Smooth muscle cell (in vitro differentiated cells): ENCODE data around the gene KATNAL1. TPM values are rescaled to one million over a fixed set of nuclear protein-coding genes. Genes with fewer than 3 reads are reported as not detected.
"Not testable (repeated sequence)": the region's sequence is repeated elsewhere in the genome, so short reads cannot be mapped to it uniquely, and the experiment has no call there.

Experiments
- DNase-seq: peaks from one replicate; lab custom pipeline; 2025; ENCODE audit not compliant: unreplicated experiment; lab: John Stamatoyannopoulos, UW
- H2AFZ ChIP-seq: fragments of 200-600 bp; sonication (generic); 2 replicates; pipeline ENCODE4 v1.6.0; 2016; ENCODE audit warnings: antibody characterized with exemption, low read depth, mild to moderate bottlenecking
- H3F3A ChIP-seq: fragments of 200-600 bp; sonication (generic); 2 replicates; pipeline ENCODE4 v1.6.0; 2017; ENCODE audit warnings: antibody characterized with exemption, low read depth
- H3K27ac ChIP-seq: fragments of 200-600 bp; sonication (generic); 2 replicates; pipeline ENCODE4 v1.5.1; 2016; ENCODE audit warnings: low read depth, mild to moderate bottlenecking
- H3K27me3 ChIP-seq: fragments of 200-600 bp; sonication (generic); 2 replicates; pipeline ENCODE4 v1.6.1; 2016; ENCODE audit warnings: low read depth, mild to moderate bottlenecking
- H3K36me3 ChIP-seq: fragments of 200-600 bp; sonication (generic); 2 replicates; pipeline ENCODE4 v1.5.1; 2016; ENCODE audit warnings: low read depth
- H3K4me1 ChIP-seq: fragments of 200-600 bp; sonication (generic); 2 replicates; pipeline ENCODE4 v1.5.1; 2016; ENCODE audit warnings: low read depth
- H3K4me2 ChIP-seq: fragments of 200-600 bp; sonication (generic); 2 replicates; pipeline ENCODE4 v1.6.0; 2016; ENCODE audit warnings: mild to moderate bottlenecking
- H3K4me3 ChIP-seq: fragments of 200-600 bp; sonication (generic); 2 replicates; pipeline ENCODE4 v1.5.1; 2016; ENCODE audit warnings: mild to moderate bottlenecking
- H3K79me2 ChIP-seq: fragments of 200-600 bp; sonication (generic); 2 replicates; pipeline ENCODE4 v1.6.0; 2016; ENCODE audit warnings: low read depth, mild to moderate bottlenecking
- H3K9ac ChIP-seq: fragments of 200-600 bp; sonication (generic); 2 replicates; pipeline ENCODE4 v1.6.0; 2016; ENCODE audit warnings: low read depth
- H3K9me3 ChIP-seq: fragments of 200-600 bp; sonication (generic); replicated peaks from 2 replicates; pipeline ENCODE4 v1.5.1; 2016; ENCODE audit warnings: low read depth
- H4K20me1 ChIP-seq: fragments of 200-600 bp; sonication (generic); 2 replicates; pipeline ENCODE4 v1.6.0; 2016; ENCODE audit warnings: low read depth
- CTCF ChIP-seq: fragments of 200-600 bp; sonication (generic); IDR thresholded peaks from 2 replicates; pipeline ENCODE4 v1.5.1; 2017; ENCODE audit warnings: borderline replicate concordance, mild to moderate bottlenecking, antibody characterized with exemption; ENCODE audit not compliant: insufficient read depth, poor library complexity, severe bottlenecking
- WGBS: methylation state at CpG from one replicate; pipeline ENCODE4 v1.1.7; 2016; ENCODE audit warnings: low lambda C conversion rate; 5-methylcytosine and 5-hydroxymethylcytosine counted together
- polyA plus RNA-seq: library from polyadenylated mRNA; unstranded; fragments of >200 nt; fragmentation: Nextera tagmentation; extraction: Ambion mirVana; gene quantifications from 2 replicates; pipeline ENCODE4 v1.2.1, GENCODE V29; 2016
- total RNA-seq: library from RNA; depleted of rRNA; stranded (reverse); fragments of >200 nt; gene quantifications from 2 replicates; pipeline ENCODE4 v1.2.3, GENCODE V29; 2014

Gene KATNAL1
- total and polyA plus RNA-seq, 2 experiments from 2014 or later, result 12.4 to 35.1 TPM

DNA sequence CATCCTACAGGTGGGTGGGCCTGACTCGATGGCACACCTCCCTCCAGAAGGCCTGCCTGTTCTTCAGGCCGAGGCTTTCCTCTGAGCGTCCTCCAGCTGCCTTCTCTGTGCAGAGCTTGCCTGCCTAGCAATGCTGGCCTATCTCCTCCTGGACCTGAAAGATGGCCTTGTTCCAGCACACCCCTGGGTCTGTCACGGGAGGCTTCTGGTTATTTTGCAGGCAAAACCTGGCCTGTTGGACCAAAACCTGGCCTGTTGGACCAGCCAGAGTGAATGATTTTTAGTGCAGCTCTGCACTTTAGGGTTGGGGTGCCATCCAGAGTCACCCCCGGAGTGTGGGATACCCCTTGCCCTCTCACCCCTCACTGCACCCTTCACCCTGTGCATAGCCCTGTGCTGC, 128.4 kb downstream of the KATNAL1 start:
- Histone ChIP-seq H3K79me2 (no peaks in the 10 kb centered on the region), H3K36me3 (no peaks in the 10 kb centered on the region), H3K4me3 (no peak overlapping the region), H4K20me1 (no peaks in the 10 kb centered on the region), H3K9ac (no peak overlapping the region), H3K4me1 (no peaks in the 10 kb centered on the region), H3K27ac (no peak overlapping the region), H2AFZ (no peak overlapping the region), H3F3A (peaks cover 3% of the 10 kb centered on the region), H3K9me3 (no peaks in the 10 kb centered on the region), H3K27me3 (no peaks in the 10 kb centered on the region), H3K4me2 (no peak overlapping the region)
- no peak for DNase-seq
- no peak for TF ChIP-seq CTCF
- 93% methylated on average over 5 of the region's 5 CpGs for WGBS

GRCh38 chr13:30175166-30175565, 132.2 kb downstream of the KATNAL1 start:
- WGBS, result 99% methylated on average over 5 of the region's 5 CpGs
- Histone ChIP-seq H3K27me3 (no peaks in the 10 kb centered on the region), H3K4me1 (no peaks in the 10 kb centered on the region), H4K20me1 (no peaks in the 10 kb centered on the region), H3K36me3 (no peaks in the 10 kb centered on the region), H3K9me3 (no peaks in the 10 kb centered on the region), H3K9ac (no peak overlapping the region), H2AFZ (no peak overlapping the region), H3F3A (peaks cover 12% of the 10 kb centered on the region), H3K4me2 (no peak overlapping the region), H3K4me3 (no peak overlapping the region), H3K79me2 (no peaks in the 10 kb centered on the region), H3K27ac (no peak overlapping the region)
- no peak for DNase-seq
- no peak for TF ChIP-seq CTCF

DNA sequence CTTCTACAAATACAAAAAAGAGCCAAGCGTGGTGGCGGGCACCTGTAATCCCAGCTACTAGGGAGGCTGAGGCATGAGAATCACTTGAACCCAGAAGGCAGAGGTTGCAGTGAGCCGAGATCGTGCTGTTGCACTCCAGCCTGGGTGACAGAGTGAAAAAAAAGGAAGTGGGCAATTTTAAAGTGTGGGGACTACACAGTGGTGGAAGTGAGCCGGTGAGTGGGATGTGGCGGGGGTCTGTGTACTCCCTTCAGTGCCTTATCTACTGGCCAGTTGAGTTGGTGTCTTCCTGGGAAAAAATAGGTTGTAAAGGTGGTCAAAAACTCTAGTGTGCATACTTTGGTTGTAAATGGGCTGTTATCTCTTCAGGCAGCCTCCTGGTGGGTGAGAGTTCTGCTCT, 133.1 kb downstream of the KATNAL1 start:
- 77% methylated on average over 6 of the region's 6 CpGs for WGBS
- not testable (repeated sequence) for H3K79me2 ChIP-seq, H3K27ac ChIP-seq, H2AFZ ChIP-seq, H3K9me3 ChIP-seq, H3K36me3 ChIP-seq, H3K9ac ChIP-seq, H3K27me3 ChIP-seq, DNase-seq, H3K4me1 ChIP-seq, H3K4me2 ChIP-seq, H4K20me1 ChIP-seq, H3K4me3 ChIP-seq
- peaks cover 12% of the 10 kb centered on the region for H3F3A ChIP-seq

DNA sequence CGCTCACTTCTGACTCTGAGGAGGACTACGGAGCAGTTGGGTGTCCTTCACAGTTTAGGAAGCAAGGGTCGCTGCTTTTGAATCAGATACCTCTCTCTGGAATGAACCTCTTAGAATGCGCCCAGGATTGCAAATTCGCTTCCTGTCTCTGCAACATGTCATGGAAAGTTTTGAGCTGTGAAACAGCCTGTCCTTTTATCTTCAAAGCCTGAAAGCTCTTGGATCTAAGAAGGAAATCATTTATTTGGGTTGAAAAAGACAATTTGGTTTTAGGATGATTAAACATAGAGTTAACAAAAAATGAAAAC, 134.1 kb downstream of the KATNAL1 start:
- DNase-seq, result no peak
- Histone ChIP-seq H3F3A (peaks cover 12% of the 10 kb centered on the region), H3K9me3 (no peaks in the 10 kb centered on the region), H4K20me1 (no peaks in the 10 kb centered on the region), H3K4me3 (no peak overlapping the region), H3K4me2 (peak overlapping the region; percentile 63), H2AFZ (peak overlapping the region; percentile 57), H3K27ac (peak overlapping the region; percentile 75), H3K27me3 (no peaks in the 10 kb centered on the region), H3K4me1 (no peaks in the 10 kb centered on the region), H3K79me2 (no peaks in the 10 kb centered on the region), H3K36me3 (no peaks in the 10 kb centered on the region), H3K9ac (peak overlapping the region; percentile 5)
- 10% methylated on average over 5 of the region's 5 CpGs for WGBS
- TF ChIP-seq CTCF, result no peak
